Pancreas (tissue), 10 donors: Measurements from ENCODE around the gene PDCD7. TPM values are rescaled to one million over a fixed set of nuclear protein-coding genes. Genes with fewer than 3 reads are reported as not detected.
A peak's percentile ranks its signal among the peaks of the same experiment; 100 is the strongest.

Source experiments
- ATAC-seq, 4 donors: fragments of 200-7000 bp; cut with Tn5 transposase; one replicate each; pipeline versions ENCODE4 v1.8.0 to v1.9.1; 2020; ENCODE audit warnings: mild to moderate bottlenecking in 4 of 4, moderate library complexity in 4 of 4
- DNase-seq, 6 donors: peaks; one replicate each; pipeline ENCODE4 v3.0.0-alpha.2; 2020
- FAIRE-seq: peaks from 2 replicates; lab custom pipeline; 2012; peaks lifted over from hg19 to GRCh38; lab: Jason Lieb, UNC
- H3K27ac ChIP-seq, 4 donors: fragments of 200-600 bp; sonication (generic); 1 replicate in 3 of 4; 2 replicates in 1 of 4; pipeline versions ENCODE4 v1.5.0 to v1.8.0; 2020
- H3K27me3 ChIP-seq, 4 donors: fragments of 200-600 bp; one replicate each; pipeline ENCODE4 v1.8.0; 2021
- H3K36me3 ChIP-seq, 3 donors: fragments of 200-600 bp; sonication (generic) in 1 of 3; one replicate each; pipeline versions ENCODE4 v1.5.0 to v1.8.0; 2020 to 2021
- H3K4me1 ChIP-seq, 3 donors: fragments of 200-600 bp; one replicate each; pipeline ENCODE4 v1.8.0; 2021
- H3K4me3 ChIP-seq, 4 donors: fragments of 200-600 bp; sonication (generic) in 2 of 4; one replicate each; pipeline versions ENCODE4 v1.5.0 to v1.8.0; 2020 to 2021
- H3K9me3 ChIP-seq, 4 donors: fragments of 200-600 bp; one replicate each; pipeline ENCODE4 v1.8.0; 2021
- CTCF ChIP-seq, 4 donors: fragments of 200-600 bp; sonication (generic) in 3 of 4; IDR thresholded peaks; one replicate each; pipeline versions ENCODE4 v1.5.0 to v1.8.0; 2021; ENCODE audit warnings: antibody characterized with exemption in 4 of 4
- WGBS, 2 donors: extraction: QIAGEN DNeasy Blood & Tissue Kit; methylation state at CpG; one replicate each; pipeline ENCODE4 v1.1.7; 2013; 5-methylcytosine and 5-hydroxymethylcytosine counted together
- intact Hi-C, 3 donors: fragments of 100-400 bp; cut with DNase I; formaldehyde crosslinking; loops; one replicate each; pipeline versions ENCODE4 v1.11.1 to v1.14.2; 2022
- polyA plus RNA-seq, 2 donors: library from polyadenylated mRNA; stranded (reverse); fragments of 200-250 nt; gene quantifications; one replicate each; pipeline ENCODE4 v1.2.3, GENCODE V29; 2013
- total RNA-seq, 6 donors: library from RNA; stranded (reverse); fragmentation: NEBNext Ultra II Directional in 4 of 6; extraction: Animal tissue kit (Norgen Biotek cat#: 25700) in 4 of 6; gene quantifications; one replicate each; pipeline versions ENCODE4 v1.2.1 to v1.2.4, GENCODE V29; 2021 to 2023
- donor health status: healthy with polysubstance abuse.
- donor health status: DM: no; HTN: no; CAD: no; lungs with moderate emphysema.
- donor health status: DM: no; HTN: no; CAD: no.
- donor health status: control.
- donor health status: control.
- donor health status: Bipolar disorder and iron deficiency.
- donor health status: DM: yes; HTN: yes; CAD: no.
- donor health status: DM: no; HTN: no; CAD: no.
- donor health status: DM: no; HTN: no; CAD: no.
- donor health status: DM: yes; HTN: yes; CAD: no.

Gene PDCD7
- total and polyA plus RNA-seq, 8 donors = 7.3 to 13.1 (median 9.3) TPM

GRCh38 chr15:65089206-65089824, 44.3 kb downstream of the PDCD7 start:
- peak in 1 of 6 donors; percentile 23 for DNase-seq
- Histone ChIP-seq H3K36me3 (no peaks in the 10 kb centered on the region), H3K27me3 (no peaks in the 10 kb centered on the region), H3K4me1 (no peaks in the 10 kb centered on the region), H3K9me3 (no peaks in the 10 kb centered on the region), H3K27ac (no peak overlapping the region), H3K4me3 (no peak overlapping the region)
- peak in 2 of 4 donors; percentile 18 to 31 for ATAC-seq
- no peak for TF ChIP-seq CTCF (IDR thresholded peaks at IDR 0.05)
- FAIRE-seq = no peak
- intact Hi-C loops = no loop called here
- 30 to 37% methylated on average over 5 of the region's 5 CpGs for WGBS, 2 donors

GRCh38 chr15:65088643-65089021, 45.0 kb downstream of the PDCD7 start:
- WGBS, 2 donors = 49 to 55% methylated on average over 6 of the region's 6 CpGs
- H3K4me1 ChIP-seq = no peaks in the 10 kb centered on the region
- H3K27ac ChIP-seq = no peak overlapping the region
- FAIRE-seq (no peak), DNase-seq (no peak), ATAC-seq (no peak)
- no peaks in the 10 kb centered on the region for H3K27me3 ChIP-seq
- H3K9me3 ChIP-seq = no peaks in the 10 kb centered on the region
- no peak overlapping the region for H3K4me3 ChIP-seq
- intact Hi-C loops = no loop called here
- no peaks in the 10 kb centered on the region for H3K36me3 ChIP-seq
- TF ChIP-seq CTCF (IDR thresholded peaks at IDR 0.05) = no peak

- ATAC-seq = peak in 1 of 4 donors; percentile 6
- no peaks in the 10 kb centered on the region for H3K27me3 ChIP-seq
- H3K9me3 ChIP-seq = no peaks in the 10 kb centered on the region
- no peaks in the 10 kb centered on the region for H3K36me3 ChIP-seq
- no peak overlapping the region for H3K27ac ChIP-seq
- FAIRE-seq = no peak
- intact Hi-C loops = no loop called here
- no peak overlapping the region for H3K4me3 ChIP-seq
- TF ChIP-seq CTCF (IDR thresholded peaks at IDR 0.05) = no peak
- no peak for DNase-seq
- 70 to 78% methylated on average over 12 to 13 of the region's 13 CpGs for WGBS, 2 donors
- H3K4me1 ChIP-seq = no peaks in the 10 kb centered on the region
These were observed 45.5 kb downstream of the PDCD7 start for GRCh38 chr15:65087873-65088642.

- Histone ChIP-seq H3K27ac (no peak overlapping the region), H3K27me3 (no peaks in the 10 kb centered on the region), H3K4me1 (no peaks in the 10 kb centered on the region), H3K4me3 (no peak overlapping the region), H3K36me3 (no peaks in the 10 kb centered on the region), H3K9me3 (no peaks in the 10 kb centered on the region)
- DNase-seq (no peak), FAIRE-seq (no peak), ATAC-seq (no peak)
- WGBS, 2 donors = 75 to 80% methylated on average over 3 of the region's 3 CpGs
- intact Hi-C loops = no loop called here
- TF ChIP-seq CTCF (IDR thresholded peaks at IDR 0.05) = no peak
These were observed 46.2 kb downstream of the PDCD7 start for GRCh38 chr15:65087411-65087810.

GRCh38 chr15:65086680-65087111, 46.9 kb downstream of the PDCD7 start:
- Histone ChIP-seq H3K4me1 (no peaks in the 10 kb centered on the region), H3K27me3 (no peaks in the 10 kb centered on the region)

More at GRCh38 chr15:65086680-65087111, 46.9 kb downstream of the PDCD7 start:
- TF ChIP-seq CTCF (IDR thresholded peaks at IDR 0.05) = no peak
- WGBS, 2 donors = 33 to 38% methylated on average over 6 of the region's 6 CpGs
- ATAC-seq (peak in 1 of 4 donors; percentile 9), FAIRE-seq (no peak), DNase-seq (no peak)
- Histone ChIP-seq H3K4me3 (no peak overlapping the region), H3K36me3 (no peaks in the 10 kb centered on the region), H3K9me3 (no peaks in the 10 kb centered on the region), H3K27ac (no peak overlapping the region)
- intact Hi-C loops = no loop called here
